SK-N-SH treated with all-trans-retinoic acid at 6 μM for 48 hours (cell line): ENCODE results near the gene GPR176.

Experiments used
- ATAC-seq: fragments of 200-7000 bp; cut with Tn5 transposase; 3 replicates; pipeline ENCODE4 v1.9.1; 2020; ENCODE audit warnings: mild to moderate bottlenecking, moderate library complexity
- ARNTL ChIP-seq: fragments of 450-650 bp; formaldehyde crosslinking; IDR thresholded peaks from 2 replicates; pipeline ENCODE4 v1.5.0; 2020; ENCODE audit warnings: low read depth, mild to moderate bottlenecking, moderate library complexity, borderline replicate concordance
- BACH2 ChIP-seq: fragments of 250-450 bp; sonication (Bioruptor Pico); IDR thresholded peaks from 2 replicates; pipeline ENCODE4 v1.9.0; 2021; ENCODE audit warnings: mild to moderate bottlenecking, borderline replicate concordance
- CREB5 ChIP-seq: fragments of 250-450 bp; sonication (Bioruptor Pico); IDR thresholded peaks from 2 replicates; pipeline ENCODE4 v1.5.1; 2020; ENCODE audit warnings: low read depth, mild to moderate bottlenecking, moderate library complexity
- CSDC2 ChIP-seq: fragments of 250-450 bp; sonication (Bioruptor Pico); IDR thresholded peaks from 2 replicates; pipeline ENCODE4 v1.5.0; 2020; ENCODE audit warnings: mild to moderate bottlenecking, moderate library complexity
- ESRRG ChIP-seq: fragments of 250-450 bp; sonication (Bioruptor Pico); IDR thresholded peaks from 2 replicates; pipeline ENCODE4 v1.6.1; 2021; ENCODE audit warnings: mild to moderate bottlenecking
- GLIS3 ChIP-seq: fragments of 250-450 bp; sonication (Bioruptor Pico); IDR thresholded peaks from 2 replicates; pipeline ENCODE4 v1.5.0; 2020; ENCODE audit warnings: mild to moderate bottlenecking, moderate library complexity
- ISL1 ChIP-seq: fragments of 250-450 bp; sonication (Bioruptor Pico); IDR thresholded peaks from 2 replicates; pipeline ENCODE4 v2.1.2; 2022; ENCODE audit warnings: mild to moderate bottlenecking, moderate library complexity
- OSR1 ChIP-seq: fragments of 250-450 bp; sonication (Bioruptor Pico); IDR thresholded peaks from 2 replicates; pipeline ENCODE4 v1.8.0; 2022; ENCODE audit warnings: moderate library complexity, mild to moderate bottlenecking, inconsistent platforms
- PATZ1 ChIP-seq: fragments of 250-450 bp; sonication (Bioruptor Pico); IDR thresholded peaks from 2 replicates; pipeline ENCODE4 v1.8.0; 2020; ENCODE audit warnings: mild to moderate bottlenecking, moderate library complexity, borderline replicate concordance
- PPARA ChIP-seq: fragments of 250-450 bp; sonication (Bioruptor Pico); IDR thresholded peaks from 2 replicates; pipeline ENCODE4 v1.5.0; 2020; ENCODE audit warnings: mild to moderate bottlenecking, borderline replicate concordance
- RARB ChIP-seq: fragments of 250-450 bp; sonication (Bioruptor Pico); IDR thresholded peaks from 2 replicates; pipeline ENCODE4 v1.8.0; 2021; ENCODE audit warnings: mild to moderate bottlenecking, moderate library complexity
- SNAI2 ChIP-seq: fragments of 250-450 bp; sonication (Bioruptor Pico); IDR thresholded peaks from 2 replicates; pipeline ENCODE4 v1.5.0; 2020; ENCODE audit warnings: mild to moderate bottlenecking, moderate library complexity
- TCF4 ChIP-seq: fragments of 250-450 bp; sonication (Bioruptor Pico); IDR thresholded peaks from 2 replicates; pipeline ENCODE4 v1.8.0; 2021; ENCODE audit warnings: mild to moderate bottlenecking, moderate library complexity, borderline replicate concordance
- TOX ChIP-seq: fragments of 250-450 bp; sonication (Bioruptor Pico); IDR thresholded peaks from 2 replicates; pipeline ENCODE4 v1.8.0; 2021; ENCODE audit warnings: mild to moderate bottlenecking, moderate library complexity, borderline replicate concordance
- TSHZ2 ChIP-seq: fragments of 250-450 bp; sonication (Bioruptor Pico); IDR thresholded peaks from 2 replicates; pipeline ENCODE4 v1.5.0; 2020; ENCODE audit warnings: mild to moderate bottlenecking, moderate library complexity
- ZC3H10 ChIP-seq: fragments of 250-450 bp; sonication (Bioruptor Pico); IDR thresholded peaks from 2 replicates; pipeline ENCODE4 v1.5.1; 2021; ENCODE audit warnings: mild to moderate bottlenecking, moderate library complexity
- ZFP3 ChIP-seq: fragments of 250-450 bp; sonication (Bioruptor Pico); IDR thresholded peaks from 2 replicates; pipeline ENCODE4 v1.5.0; 2020; ENCODE audit warnings: mild to moderate bottlenecking, moderate library complexity
- ZNF565 ChIP-seq: fragments of 450-650 bp; formaldehyde crosslinking; conservative IDR thresholded peaks from 2 replicates; pipeline ENCODE4 v1.5.0; 2020; ENCODE audit warnings: low read depth, mild to moderate bottlenecking, moderate library complexity
- ZNF70 ChIP-seq: fragments of 450-650 bp; formaldehyde crosslinking; IDR thresholded peaks from 2 replicates; pipeline ENCODE4 v1.5.0; 2020; ENCODE audit warnings: mild to moderate bottlenecking, moderate library complexity
- ZNF8 ChIP-seq: fragments of 450-650 bp; formaldehyde crosslinking; IDR thresholded peaks from 2 replicates; pipeline ENCODE4 v1.5.0; 2020; ENCODE audit warnings: mild to moderate bottlenecking, moderate library complexity

GPR176 gene

DNA sequence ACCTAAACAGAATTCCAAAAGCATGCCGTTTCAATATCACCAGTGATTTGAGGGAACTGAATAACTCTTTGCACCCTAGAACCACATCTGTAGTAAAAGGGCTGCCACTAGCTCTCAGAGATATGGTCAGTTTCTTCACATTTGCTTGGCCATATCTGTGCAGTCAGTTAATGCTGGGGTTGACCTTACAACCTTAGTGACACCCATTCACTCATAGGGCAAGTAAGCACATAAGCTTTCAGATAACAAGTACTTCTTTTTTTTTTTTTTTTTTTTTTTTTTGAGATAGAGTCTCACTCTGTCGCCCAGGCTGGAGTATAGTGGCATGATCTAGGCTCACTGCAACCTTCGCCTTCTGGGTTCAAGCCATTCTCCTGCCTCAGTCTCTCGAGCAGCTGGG, 117.0 kb downstream of the GPR176 start (continued):
- TF ChIP-seq TSHZ2 (CRISPR knock-in tag) (no peak), RARB (CRISPR knock-in tag) (no peak), BACH2 (CRISPR knock-in tag) (no peak), SNAI2 (CRISPR knock-in tag) (no peak), GLIS3 (CRISPR knock-in tag) (no peak), TCF4 (CRISPR knock-in tag) (no peak)
- TF ChIP-seq, all 23 proteins: peak for 0

DNA sequence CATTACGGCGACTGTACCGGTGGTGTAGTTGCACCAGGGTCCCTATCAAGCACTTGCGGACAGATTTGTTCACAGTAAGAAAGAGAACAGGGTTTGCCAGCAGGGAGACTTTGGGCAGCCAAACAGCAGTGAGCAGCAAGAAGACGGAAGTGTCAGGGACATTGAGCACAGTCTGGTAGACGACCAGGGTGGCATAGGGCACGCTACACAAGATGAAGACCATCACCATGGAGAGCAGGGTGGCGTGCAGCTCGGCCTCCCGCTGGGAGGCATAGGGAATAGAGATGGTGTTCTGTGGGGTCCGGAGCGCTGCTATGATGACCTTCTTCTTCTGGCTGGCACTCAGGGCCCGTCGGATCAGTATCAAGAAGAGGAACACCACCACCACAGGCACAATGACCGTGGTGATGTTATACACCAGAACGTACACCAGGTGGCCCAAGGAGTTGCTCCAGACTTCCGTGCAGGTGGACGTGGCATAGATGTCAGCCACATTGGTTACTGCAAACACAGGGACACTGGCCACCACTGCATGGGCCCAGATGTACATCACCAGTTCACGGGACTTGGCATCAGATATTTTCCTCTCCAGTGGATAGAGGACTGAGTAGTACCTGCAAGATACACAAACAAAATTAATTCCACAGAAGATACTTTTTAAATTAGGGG, 118.3 kb downstream of the GPR176 start:
- ATAC-seq = peak; percentile 62
- TF ChIP-seq CSDC2 (CRISPR knock-in tag) (no peak), TCF4 (CRISPR knock-in tag) (no peak), OSR1 (no peak), ARNTL (CRISPR knock-in tag) (no peak), BACH2 (CRISPR knock-in tag) (no peak), TSHZ2 (CRISPR knock-in tag) (no peak), ESRRG (CRISPR knock-in tag) (no peak)

GRCh38 chr15:39799552-39800011, 120.5 kb downstream of the GPR176 start:
- TF ChIP-seq ESRRG (CRISPR knock-in tag) = no peak
- TF ChIP-seq CSDC2 (CRISPR knock-in tag) = no peak
- no peak for TF ChIP-seq ZNF565 (CRISPR knock-in tag)
- TF ChIP-seq CREB5 = no peak
- no peak for TF ChIP-seq PATZ1 (CRISPR knock-in tag)
- no peak for TF ChIP-seq GLIS3 (CRISPR knock-in tag)
- no peak for TF ChIP-seq PPARA (CRISPR knock-in tag)
- no peak for TF ChIP-seq ISL1 (CRISPR knock-in tag)
- no peak for ATAC-seq

GRCh38 chr15:39798382-39798781, 121.7 kb downstream of the GPR176 start:
- ATAC-seq = no peak
- no peak for TF ChIP-seq BACH2 (CRISPR knock-in tag)
- no peak for TF ChIP-seq PPARA (CRISPR knock-in tag)
- no peak for TF ChIP-seq SNAI2 (CRISPR knock-in tag)
- no peak for TF ChIP-seq GLIS3 (CRISPR knock-in tag)

DNA sequence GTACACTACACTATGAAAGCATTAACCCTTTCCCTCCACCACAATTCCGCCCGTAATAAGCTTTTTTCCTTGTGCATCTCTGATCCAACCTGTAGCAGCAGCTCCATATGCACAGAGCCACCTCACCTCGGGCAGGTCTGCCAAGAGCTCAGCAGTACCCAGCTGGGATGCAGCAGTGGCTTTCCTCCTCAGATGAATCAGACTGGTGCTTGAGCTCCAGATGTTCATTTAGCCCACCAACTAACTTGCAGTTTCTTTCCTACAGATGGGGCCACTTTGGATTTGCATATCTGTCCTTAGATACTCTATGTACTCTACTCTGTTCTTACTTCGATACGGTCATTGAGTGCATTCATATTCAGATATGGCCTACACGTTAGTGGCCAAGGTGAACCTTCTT, 122.7 kb downstream of the GPR176 start:
- TF ChIP-seq ZC3H10 (CRISPR knock-in tag) = no peak
- TF ChIP-seq ZNF70 = no peak
- TF ChIP-seq RARB (CRISPR knock-in tag) = no peak
- TF ChIP-seq ZNF8 (CRISPR knock-in tag) = no peak
- no peak for TF ChIP-seq ZFP3 (CRISPR knock-in tag)
- TF ChIP-seq GLIS3 (CRISPR knock-in tag) = no peak
- TF ChIP-seq PPARA (CRISPR knock-in tag) = no peak
- no peak for TF ChIP-seq TOX (CRISPR knock-in tag)
- no peak for TF ChIP-seq BACH2 (CRISPR knock-in tag)
- no peak for TF ChIP-seq ARNTL (CRISPR knock-in tag)
- no peak for ATAC-seq
